NCI-H345 (cell line): ENCODE data around the gene OR6M1.
A peak's percentile ranks its signal among the peaks of the same experiment; 100 is the strongest.

ENCODE experiments used
- DNase-seq: peaks from one replicate; lab custom pipeline; 2025; lab: John Stamatoyannopoulos, UW

The OR6M1 gene, protein sequence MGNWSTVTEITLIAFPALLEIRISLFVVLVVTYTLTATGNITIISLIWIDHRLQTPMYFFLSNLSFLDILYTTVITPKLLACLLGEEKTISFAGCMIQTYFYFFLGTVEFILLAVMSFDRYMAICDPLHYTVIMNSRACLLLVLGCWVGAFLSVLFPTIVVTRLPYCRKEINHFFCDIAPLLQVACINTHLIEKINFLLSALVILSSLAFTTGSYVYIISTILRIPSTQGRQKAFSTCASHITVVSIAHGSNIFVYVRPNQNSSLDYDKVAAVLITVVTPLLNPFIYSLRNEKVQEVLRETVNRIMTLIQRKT

DNA sequence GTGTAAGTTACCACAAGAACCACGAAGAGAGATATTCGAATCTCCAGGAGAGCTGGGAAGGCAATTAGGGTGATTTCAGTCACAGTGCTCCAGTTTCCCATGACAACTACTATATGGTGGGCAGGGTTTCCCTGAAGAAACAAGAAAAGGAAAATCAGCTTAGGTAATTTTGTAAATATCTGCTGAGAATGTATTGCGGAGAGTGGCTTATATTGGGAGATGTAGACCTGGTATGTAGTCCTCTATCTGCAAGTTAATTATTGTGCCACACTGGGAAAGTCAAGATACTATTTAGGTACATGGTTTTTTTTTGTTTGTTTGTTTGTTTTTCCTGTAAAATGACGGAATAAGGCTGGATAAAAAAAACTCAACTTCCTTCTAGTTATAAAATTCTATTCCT lies at the start of gene OR6M1:
TSS of gene OR6M1 (minus strand) at position 101 of the 400 bp plus-strand sequence. CDS start at position 101, 0 bp downstream.
- DNase-seq: no peak

DNA sequence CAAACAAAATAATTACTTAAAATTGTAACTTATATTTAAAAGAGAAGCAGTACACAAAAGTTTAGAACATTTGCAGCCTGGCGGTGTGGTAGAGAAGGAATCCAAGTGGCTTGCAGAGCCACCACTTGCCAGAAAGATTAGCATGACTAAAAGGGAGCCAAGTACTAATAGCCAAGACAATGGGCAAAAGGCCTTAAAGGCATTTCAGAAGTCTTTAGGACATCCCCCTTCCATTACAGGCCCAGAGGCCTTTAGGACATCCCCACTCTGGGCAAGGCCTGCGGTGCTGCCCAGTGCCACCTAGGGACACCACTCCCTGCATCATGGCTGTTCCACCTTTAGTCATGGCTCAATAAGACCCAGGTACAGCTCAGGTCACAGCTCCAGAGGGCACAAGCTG lies 46.9 kb upstream of the OR6M1 start:
- DNase-seq: no peak

DNA sequence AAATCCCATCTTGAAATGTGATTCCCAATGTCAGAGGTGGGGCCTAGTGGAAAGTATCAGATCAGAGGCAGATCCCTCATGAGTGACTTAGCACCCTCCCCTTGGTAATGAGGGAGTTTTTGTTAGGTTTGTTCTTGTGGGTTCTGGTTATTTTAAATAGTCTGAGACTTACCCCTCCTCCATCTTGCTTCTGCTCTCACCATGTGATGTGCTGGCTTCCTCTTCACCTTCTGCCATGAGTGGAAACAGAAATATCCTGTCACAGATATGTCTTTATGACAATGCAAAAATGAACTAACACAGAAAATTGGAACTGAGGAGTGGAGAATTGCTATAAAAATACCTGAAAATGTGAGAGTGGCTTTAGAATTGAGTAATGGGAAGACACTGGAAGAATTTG lies 46.2 kb upstream of the OR6M1 start:
- no peak for DNase-seq

DNA sequence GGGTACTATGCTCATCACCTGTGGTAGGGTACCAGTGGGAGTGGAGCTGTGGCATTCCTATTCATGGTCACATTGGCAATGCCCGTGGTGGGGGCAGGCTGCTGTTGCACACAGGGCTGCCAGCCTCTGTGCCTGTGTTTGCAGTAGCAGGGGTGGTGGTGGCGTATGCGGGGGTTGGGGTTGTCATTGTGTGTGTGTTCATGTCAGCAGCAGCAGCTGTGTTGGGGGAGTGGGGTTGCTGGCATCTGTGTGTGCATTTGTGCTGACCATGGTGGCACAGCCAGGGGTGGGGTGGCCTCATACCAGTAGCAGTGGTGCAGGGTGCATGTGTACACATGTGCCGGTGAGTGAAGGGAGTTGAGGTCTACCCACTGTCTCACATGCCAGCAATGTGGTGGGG lies 45.0 kb upstream of the OR6M1 start:
- DNase-seq: no peak

DNA sequence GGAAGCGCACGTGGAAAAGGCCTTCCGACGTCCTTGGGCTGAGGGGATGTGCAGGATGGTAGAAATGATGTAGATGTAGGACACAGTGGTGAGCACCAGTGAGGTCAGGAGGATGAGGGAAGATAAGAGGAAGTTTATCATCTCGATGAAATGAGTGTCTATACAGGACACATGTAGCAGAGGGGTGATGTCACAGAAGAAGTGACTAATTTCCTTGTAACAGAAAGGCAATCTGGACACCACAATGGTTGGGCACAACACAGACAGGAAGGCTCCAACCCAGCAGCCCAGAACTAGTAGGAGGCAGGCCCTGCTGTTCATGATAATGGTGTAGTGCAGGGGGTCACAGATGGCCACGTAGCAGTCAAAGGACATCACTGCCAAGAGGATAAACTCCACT lies 35.0 kb upstream of the OR6M1 start:
- no peak for DNase-seq

DNA sequence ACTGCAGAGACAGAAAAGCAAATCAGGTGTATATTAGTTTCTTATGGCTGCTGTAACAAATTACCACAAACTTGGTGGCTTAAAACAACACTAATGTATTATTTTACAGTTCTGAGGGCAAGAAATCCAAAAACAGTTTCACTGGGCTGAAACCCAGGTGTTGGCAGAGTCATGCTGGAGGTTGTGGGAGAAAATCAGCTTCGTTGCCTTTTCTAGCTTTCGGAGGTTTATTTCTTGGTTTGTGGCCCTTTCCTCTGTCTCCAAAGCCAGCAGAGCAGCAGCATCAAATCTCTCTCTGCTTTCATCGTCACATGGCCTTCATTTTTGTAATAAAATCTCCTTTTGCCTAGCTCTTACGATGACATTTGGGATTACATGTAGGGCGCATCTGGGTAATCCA lies 33.0 kb upstream of the OR6M1 start:
- no peak for DNase-seq

DNA sequence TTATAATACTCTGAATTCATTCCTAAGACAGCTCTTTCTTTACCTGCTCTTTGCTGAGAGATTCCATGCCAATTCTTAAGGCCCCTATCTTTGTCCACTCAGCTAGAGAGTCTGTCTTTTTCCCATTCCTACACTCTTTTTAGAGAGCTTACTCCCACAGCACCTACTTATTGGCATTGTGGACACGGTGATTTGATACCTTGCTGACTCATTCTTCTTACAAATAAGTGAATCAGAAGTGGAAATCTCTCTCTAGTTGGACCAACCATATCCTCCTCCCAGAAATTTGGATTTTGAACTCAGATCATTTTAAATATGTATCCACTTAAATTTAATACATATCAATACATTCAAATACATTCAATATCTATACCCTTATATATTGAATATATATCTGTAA lies 32.5 kb upstream of the OR6M1 start:
- no peak for DNase-seq

DNA sequence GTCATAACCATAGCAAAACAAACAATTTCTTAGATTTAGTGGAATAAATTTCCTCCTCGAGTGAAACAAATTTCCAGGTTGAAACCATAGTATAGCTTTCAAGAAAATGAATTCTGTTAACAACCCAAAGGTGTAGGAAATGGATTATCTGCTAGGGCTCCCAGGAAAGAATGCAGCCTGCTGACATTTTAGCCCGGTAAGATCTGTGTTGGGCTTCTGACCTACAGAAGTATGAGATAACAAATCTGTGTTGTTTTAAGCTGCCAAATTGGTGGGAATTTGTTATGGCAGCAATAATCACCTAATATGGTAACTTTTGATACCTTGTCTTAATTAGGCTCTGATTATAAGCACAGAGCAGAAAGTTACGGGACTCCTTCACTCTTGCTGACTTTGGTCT lies 32.0 kb upstream of the OR6M1 start:
- no peak for DNase-seq

DNA sequence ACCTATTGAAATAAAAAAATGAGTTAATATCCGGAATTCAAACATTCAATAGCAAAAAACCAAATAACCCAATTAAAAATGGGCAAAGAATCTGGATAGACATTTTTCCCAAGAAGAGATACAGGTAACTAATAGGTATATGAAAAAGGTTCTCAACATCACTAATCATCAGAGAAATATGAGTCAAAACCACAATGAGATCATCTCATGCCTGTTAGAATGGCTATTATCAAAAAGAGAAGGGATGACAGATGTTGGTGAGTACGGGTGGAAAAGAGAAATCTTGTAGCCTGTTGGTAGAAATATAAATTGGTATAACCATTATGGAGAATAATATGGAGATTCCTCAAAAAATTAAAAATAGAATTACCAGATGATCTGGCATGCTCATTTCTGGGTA lies 26.9 kb upstream of the OR6M1 start:
- no peak for DNase-seq

DNA sequence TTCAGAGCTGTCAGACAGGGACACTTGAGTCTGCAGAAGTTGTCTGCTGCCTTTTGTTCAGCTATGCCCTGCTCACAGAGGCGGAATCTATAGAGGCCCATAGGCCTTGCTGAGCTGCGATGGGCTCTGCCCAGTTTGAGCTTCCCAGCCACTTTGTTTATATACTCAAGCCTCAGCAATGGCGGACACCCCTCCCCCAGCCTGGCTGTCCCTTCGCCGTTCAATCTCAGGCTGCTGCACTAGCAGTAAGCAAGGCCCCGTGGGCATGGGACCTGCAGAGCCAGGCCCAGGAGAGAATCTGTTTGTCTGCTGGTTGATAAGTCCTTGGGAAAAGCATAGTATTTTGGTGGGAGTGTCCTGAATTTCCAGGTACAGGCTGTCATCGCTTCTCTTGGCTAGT lies 23.6 kb upstream of the OR6M1 start:
- no peak for DNase-seq

DNA sequence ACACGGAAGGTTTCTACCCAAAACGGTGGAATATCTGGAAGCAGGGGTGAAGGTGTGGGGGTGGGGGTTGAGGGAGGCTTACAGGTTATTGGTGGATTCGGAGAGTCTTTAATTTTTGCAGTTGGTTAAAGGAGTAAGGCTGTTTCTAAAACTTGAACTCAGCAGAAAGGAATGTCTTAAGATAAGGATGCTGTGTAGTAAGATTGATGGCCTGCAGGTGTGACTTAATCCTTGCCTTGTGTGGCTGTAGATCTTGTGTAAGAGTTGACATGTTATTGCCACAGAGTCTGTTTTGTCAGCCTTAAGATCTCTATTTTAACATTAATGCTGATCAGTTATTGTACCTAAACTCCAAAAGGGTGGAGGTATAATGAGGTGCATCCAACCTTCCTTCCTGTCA lies 16.4 kb upstream of the OR6M1 start:
- no peak for DNase-seq

DNA sequence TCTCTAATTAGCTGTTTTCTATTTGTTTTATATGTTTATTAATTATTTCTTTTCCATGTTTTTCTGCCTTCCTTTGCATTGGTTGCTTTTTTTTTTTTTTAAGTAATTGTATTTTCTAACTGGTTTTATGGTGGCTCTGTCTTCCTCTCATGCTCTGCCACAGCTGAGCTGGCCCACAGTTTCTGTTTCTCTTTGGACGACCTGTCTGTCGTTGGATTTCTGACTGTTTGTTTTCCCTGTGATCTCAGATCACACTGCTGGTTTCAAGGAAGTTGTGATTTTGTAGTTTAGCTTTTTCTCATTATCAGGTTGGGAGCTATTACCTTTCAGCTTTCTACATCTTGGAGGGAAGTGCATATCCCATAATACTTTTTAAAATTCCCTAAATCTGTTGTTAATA lies 15.9 kb upstream of the OR6M1 start:
- DNase-seq: no peak

DNA sequence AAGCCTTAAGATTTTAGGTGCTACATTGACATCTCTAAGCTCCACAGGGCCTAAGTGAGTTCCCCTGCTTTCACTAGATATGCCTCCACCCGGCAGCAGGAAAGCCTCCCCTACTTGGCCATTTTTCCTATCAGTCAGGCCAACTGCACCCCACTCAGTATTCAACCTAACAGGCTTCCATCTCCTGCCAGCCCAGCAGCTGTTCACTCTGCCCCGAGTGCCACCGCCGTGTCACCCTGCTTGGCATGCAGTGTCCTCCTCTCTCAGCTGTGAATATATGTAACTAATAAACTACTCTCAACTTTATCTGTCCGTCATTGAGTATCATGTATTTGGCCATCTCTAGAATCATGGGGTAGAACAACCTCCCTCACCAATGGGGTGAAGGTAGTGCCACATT lies 9.0 kb upstream of the OR6M1 start:
- DNase-seq: no peak

DNA sequence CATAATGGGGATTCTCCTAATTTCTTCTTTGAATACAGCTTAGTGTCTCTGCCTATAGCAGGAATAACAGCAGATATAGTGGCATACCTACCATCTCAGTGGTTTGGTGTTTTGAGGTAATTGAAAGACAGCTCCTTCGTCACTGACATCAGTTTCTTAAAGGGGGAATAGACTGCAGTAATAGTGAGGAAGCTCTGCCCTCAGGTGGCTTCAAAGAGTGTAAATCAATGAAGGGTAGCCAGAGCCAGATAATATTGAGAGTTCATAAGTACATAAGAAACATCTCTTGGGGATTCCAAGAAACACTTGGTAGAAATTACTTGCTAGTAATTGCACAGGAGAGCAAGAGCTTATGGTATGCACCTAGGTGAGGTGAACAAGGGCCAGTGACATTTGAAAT lies 4.4 kb downstream of the OR6M1 start:
- DNase-seq: no peak

DNA sequence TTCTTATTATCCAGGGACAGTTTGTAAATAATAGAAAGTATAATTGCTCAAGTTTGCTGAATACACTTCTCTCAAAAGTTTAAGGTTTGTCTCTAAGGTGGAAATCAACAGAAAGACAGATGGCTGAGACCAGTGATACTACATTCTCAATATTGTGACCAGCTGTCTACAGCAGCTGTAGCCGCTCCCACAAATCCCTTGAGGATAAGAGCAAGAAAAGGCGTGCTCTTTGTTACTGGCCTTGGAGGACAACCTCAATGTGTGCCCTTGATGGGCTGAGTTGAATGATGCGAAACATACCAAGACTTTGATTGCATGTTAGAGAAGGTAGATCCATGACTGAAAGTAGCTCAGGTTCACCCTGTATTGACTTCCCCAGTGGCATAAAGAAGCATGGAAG lies 6.1 kb downstream of the OR6M1 start:
- DNase-seq: no peak

DNA sequence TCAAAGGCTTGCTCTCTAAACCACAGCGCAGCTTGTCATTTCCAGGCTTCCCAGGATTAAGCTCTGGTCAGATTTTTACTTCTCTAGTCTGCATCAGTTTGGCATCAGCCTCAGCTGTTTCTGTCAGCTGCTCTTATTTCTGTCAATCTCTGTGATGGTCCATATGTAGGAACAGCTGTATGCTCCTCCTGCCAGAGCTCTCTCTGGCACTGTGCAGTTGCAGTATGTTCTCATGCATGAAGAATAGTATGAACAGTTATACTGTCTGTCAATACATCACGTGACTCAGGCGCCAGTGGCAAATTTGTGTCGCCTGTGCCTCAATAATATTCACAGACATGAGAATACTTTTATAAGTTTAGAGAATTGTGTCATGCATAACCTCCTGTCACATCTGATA lies 6.7 kb downstream of the OR6M1 start:
- DNase-seq: no peak

DNA sequence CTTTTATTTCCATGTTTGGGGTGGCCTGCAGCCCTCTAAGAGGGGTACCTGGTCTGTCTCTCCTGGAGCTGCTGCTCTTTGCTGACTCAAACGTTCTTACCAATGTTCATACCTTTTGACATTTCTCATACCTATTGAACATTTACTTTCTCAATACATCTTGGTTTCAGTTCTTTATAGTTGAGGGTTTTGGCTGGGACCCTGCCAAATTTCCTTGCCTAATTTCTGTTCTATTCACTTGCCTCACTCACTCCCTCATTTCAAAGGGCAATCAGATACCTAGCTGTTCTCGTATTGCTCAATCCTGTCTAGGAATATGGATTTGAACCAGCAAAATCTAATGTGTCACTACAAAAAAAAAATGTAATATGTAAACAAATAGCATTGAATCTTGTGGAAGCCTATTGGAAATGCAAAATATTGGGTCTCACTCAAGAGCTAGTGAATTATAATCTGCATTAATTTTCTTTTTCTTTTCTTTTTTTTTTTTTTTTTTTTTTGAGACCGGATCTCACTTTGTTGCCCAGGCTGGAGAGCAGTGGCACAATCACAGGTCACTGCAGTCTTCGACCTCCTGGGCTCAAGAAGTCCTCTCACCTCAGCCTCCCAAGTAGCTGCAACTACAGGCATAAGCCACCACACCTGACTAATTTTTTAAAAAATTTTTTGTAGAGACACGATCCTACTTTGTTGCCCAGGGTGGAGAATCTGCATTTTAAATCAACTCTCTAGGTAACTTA lies 7.5 kb downstream of the OR6M1 start:
- no peak for DNase-seq

DNA sequence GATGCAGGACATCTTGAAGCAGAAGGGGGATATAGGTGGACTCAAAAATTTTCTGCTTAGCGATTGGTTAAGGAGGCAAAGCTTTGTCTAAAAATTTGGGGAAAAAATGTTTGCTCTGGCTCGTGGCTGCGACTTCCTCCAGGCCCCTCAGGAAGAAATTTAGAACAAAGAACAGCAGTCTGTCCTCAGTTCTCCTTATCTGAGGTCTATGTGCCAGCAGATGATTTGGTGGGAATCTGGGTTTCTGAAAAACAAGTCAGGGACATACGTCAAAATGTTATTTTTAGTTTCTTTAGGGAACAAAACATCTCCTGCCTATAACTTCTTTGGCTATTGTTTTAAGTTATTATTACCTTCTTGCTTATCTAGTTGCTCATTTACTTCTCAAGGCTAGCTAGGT lies 8.1 kb downstream of the OR6M1 start:
- no peak for DNase-seq

DNA sequence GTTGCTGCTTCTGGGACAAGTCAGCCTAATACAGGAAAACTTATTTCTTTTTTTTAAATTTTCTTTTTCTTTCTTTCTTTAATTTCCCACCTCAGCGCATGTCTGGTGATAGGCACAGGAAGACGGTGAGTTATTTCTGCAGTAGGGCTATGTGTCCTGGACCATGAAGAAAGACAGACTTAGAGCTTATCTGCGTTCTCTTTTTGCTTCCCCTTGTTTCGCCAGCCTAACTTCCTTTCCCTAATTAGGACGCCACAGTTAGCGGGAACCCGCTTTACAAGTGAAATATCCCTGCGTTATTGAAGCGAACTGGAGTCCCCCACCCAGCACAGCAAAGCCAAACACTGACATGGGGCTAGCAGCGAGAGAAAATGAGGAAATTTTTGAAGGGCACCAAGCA lies 8.6 kb downstream of the OR6M1 start:
- no peak for DNase-seq

DNA sequence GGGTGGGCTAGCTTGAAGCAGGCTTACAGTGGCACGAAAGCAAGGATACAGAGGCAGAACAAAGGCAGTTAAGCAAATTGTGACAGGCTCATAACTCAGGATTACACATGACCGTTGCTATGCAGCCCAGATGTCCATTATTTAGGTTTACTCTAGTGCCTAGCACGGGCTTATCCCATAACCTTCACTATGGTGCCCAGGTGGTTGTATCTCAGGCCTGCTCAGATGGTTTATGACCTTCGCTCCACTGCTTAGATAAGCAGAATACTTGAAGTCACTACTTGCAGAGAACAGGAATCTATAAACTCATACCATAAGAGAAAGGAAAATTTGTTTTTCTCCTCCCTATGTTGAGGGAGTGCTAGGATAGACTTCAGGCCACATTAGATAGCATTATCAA lies 9.0 kb downstream of the OR6M1 start:
- DNase-seq: peak; percentile 8

DNA sequence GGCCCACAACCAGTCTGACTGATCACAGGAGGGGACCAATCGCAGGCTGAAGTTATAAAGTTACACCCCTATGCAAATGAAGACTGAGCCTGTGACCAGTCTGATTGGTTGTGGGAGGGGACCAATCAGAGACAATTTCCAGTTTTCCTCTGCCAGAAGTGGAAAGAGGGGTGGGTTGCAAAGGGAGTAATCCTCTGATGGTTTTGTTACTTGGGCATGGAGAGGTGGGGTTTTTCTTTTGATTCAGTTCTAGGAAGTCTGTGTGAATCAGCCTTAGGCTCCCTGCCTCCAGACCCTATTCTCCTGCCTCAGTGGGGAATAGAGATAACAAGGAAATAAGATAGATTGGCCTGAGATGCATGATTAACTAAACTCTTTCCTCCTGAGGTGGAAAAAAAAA lies 9.9 kb downstream of the OR6M1 start:
- no peak for DNase-seq

DNA sequence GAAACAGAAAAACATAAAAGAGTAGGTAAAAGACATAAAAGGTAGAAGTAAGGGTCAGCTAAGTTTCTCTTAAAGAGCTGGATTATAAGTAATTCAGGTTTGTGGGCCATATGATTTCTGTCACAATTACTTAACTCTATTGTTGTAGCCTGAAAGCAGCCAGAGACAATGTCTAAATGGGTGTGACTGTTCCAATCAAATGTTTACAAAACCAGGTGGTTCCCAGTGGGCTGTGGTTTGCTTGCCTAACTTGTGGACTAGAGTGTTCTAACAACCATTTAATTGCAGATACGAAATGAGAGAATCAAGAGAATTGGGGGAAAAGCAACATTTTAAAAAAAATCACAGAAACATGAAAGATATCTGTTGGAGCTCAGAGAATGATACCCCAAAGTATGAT lies 22.6 kb downstream of the OR6M1 start:
- no peak for DNase-seq

DNA sequence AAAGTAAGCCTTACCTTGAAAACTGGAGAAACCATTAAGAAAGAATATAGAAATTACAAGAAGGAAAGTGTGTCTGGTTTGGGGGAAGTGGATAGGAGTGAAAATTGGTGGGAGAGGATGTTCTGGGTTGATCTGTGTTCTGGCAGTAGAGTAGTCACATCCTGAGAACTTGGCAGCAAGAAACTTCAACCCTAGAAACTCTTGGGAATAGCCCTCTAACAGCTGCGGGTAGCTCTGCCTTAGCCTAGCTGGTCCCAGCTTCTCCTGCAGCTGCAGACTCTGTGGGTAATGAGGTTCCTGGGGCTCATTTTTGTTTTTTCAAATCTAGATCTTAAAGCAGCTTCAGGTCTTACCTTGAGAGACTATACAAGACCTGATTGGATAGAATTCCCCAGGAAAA lies 27.6 kb downstream of the OR6M1 start:
- DNase-seq: no peak
